Measurements from ENCODE around the gene DOLPP1.
"Not testable (repeated sequence)": the region's sequence is repeated elsewhere in the genome, so short reads cannot be mapped to it uniquely, and the experiment has no call there.

Gene DOLPP1

GRCh38 chr9:129095170-129095667 lies 14.3 kb downstream of the DOLPP1 start:
- no peak for DNase-seq

GRCh38 chr9:129095908-129096307 lies 15.0 kb downstream of the DOLPP1 start:
- DNase-seq = no peak

GRCh38 chr9:129097671-129098306 lies 16.9 kb downstream of the DOLPP1 start:
- DNase-seq = no peak

GRCh38 chr9:129098328-129098727 lies 17.4 kb downstream of the DOLPP1 start:
- no peak for DNase-seq

- no peak for DNase-seq
These were observed 19.7 kb downstream of the DOLPP1 start for GRCh38 chr9:129100383-129101169.

- no peak for DNase-seq
These were observed 20.4 kb downstream of the DOLPP1 start for GRCh38 chr9:129101279-129101678.

- no peak for DNase-seq
These were observed 21.2 kb downstream of the DOLPP1 start for GRCh38 chr9:129102095-129102525.

- DNase-seq = peak; percentile 20
These were observed 22.1 kb downstream of the DOLPP1 start for GRCh38 chr9:129102791-129103594.

- DNase-seq = no peak
These were observed 22.7 kb downstream of the DOLPP1 start for GRCh38 chr9:129103595-129103965.

- DNase-seq = no peak
These were observed 23.1 kb downstream of the DOLPP1 start for GRCh38 chr9:129104051-129104450.

GRCh38 chr9:129105857-129106694 lies 25.2 kb downstream of the DOLPP1 start:
- no peak for DNase-seq

- no peak for DNase-seq
These were observed 26.7 kb downstream of the DOLPP1 start for GRCh38 chr9:129107651-129108050.

- no peak for DNase-seq
These were observed 27.3 kb downstream of the DOLPP1 start for GRCh38 chr9:129108083-129108804.

- DNase-seq = no peak
These were observed 28.1 kb downstream of the DOLPP1 start for GRCh38 chr9:129108805-129109536.

- DNase-seq = no peak
These were observed 28.6 kb downstream of the DOLPP1 start for GRCh38 chr9:129109537-129109903.

- DNase-seq = no peak
These were observed 29.2 kb downstream of the DOLPP1 start for GRCh38 chr9:129109952-129110739.

GRCh38 chr9:129110740-129111527 lies 30.0 kb downstream of the DOLPP1 start, which contains the start of the genes CRAT and PTPA:
Gene CRAT, minus strand, starts transcription at chr9:129110793. Its CDS starts 284 bp downstream, at chr9:129110509.
Gene PTPA, plus strand, starts transcription at chr9:129111415. Its CDS starts 186 bp downstream, at chr9:129111601.
- peak; percentile 97 for DNase-seq

GRCh38 chr9:129111528-129112151 lies 30.7 kb downstream of the DOLPP1 start:
- DNase-seq = peak; percentile 44

GRCh38 chr9:129112526-129112925 lies 31.6 kb downstream of the DOLPP1 start:
- not testable (repeated sequence) for DNase-seq
